Testis (tissue), 2 donors: ENCODE data around the gene ELMO1.

ENCODE experiments used
- CTCF ChIP-seq, 3 experiments: fragments of 450-650 bp in 2 of 3; fragments of 200-600 bp in 1 of 3; sonication (generic) in 1 of 3; IDR thresholded peaks; one replicate each; pipeline ENCODE4 v1.5.1; 2016 to 2019; ENCODE audit warnings: antibody characterized with exemption in 3 of 3, mild to moderate bottlenecking in 2 of 3, moderate library complexity in 1 of 3
- POLR2A ChIP-seq: fragments of 450-650 bp; IDR thresholded peaks from one replicate; pipeline ENCODE4 v1.6.1; 2017; ENCODE audit warnings: antibody characterized with exemption, mild to moderate bottlenecking, moderate library complexity

GRCh38 chr7:37142958-37143357, 305.7 kb downstream of the ELMO1 start:
- TF ChIP-seq CTCF (IDR thresholded peaks at IDR 0.05) (no peak), POLR2A (no peak)
